T-helper 22 cell (primary cell): ENCODE results near the gene CACNA2D3.
"Not testable (repeated sequence)": the region's sequence is repeated elsewhere in the genome, so short reads cannot be mapped to it uniquely, and the experiment has no call there.

Source experiments
- DNase-seq: peaks from one replicate; pipeline ENCODE4 v3.0.0-alpha.2; 2020; ENCODE audit warnings: low read depth

CACNA2D3 gene

GRCh38 chr3:54965746-54966145 lies 843.4 kb downstream of the CACNA2D3 start:
- no peak for DNase-seq

GRCh38 chr3:54966979-54967378 lies 844.6 kb downstream of the CACNA2D3 start:
- no peak for DNase-seq

DNA sequence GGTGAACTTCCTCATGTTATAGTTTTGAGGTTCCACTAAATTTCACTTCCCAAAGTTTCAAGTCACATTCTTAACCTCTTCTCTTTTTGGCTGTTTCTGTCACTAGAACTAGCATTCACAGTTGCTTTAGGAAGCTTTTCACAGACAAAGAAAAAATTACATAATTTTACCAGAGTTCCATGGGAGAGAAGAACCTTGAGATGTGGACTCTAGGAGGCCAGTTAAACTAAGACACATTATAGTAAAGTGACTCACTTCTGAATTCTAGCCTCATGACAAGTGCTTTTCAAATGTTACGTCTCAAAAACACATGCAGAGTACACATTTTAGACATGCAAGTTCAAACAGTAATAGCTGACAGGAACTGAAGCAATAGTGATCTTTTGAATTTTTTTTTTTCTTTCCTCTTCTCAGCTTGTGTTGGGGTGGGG lies 845.4 kb downstream of the CACNA2D3 start:
- DNase-seq = no peak

GRCh38 chr3:54968546-54969172 lies 846.3 kb downstream of the CACNA2D3 start:
- no peak for DNase-seq

DNA sequence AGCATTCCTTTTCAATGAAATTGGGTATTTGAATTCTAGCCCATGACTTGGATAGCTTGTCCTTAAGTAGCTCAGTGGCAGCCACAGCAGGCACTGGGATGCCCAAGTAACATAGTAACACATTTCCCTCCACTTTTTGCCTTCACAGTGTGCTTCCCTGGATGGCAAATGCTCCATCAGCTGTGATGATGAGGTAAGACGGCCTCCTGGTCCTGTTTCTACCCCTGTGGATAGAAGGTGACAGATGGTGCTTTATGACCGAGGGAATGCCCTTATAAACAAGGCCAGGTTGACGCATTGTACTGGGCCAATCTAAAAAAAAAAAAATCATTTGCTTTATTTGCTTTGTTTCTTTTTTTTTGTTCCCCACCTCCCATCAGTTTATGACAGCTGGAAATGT lies 847.3 kb downstream of the CACNA2D3 start:
- no peak for DNase-seq

- DNase-seq = no peak
These were observed 848.5 kb downstream of the CACNA2D3 start for GRCh38 chr3:54970895-54971294.

- no peak for DNase-seq
These were observed 855.1 kb downstream of the CACNA2D3 start for GRCh38 chr3:54977439-54977838.

DNA sequence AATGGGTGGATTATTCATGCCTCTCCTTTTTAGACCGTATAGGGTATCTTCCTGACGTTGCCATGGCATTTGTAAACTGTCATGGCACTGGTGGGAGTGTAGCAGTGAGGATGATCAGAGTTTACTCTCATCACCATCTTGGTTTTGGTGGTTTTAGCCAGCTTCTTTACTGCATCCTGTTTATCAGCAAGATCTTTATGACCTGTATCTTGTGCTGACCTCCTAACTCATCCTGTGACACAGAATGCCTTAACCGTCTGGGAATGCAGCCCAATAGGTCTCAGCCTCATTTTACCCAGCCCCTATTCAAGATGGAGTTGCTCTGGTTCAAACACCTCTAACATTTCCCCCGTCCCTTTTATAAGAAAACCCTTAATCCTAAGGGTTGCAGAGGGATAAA lies 855.6 kb downstream of the CACNA2D3 start:
- DNase-seq = not testable (repeated sequence)

GRCh38 chr3:54982807-54983206 lies 860.5 kb downstream of the CACNA2D3 start:
- no peak for DNase-seq

- DNase-seq = no peak
These were observed 861.1 kb downstream of the CACNA2D3 start for GRCh38 chr3:54983266-54984099.

GRCh38 chr3:54985856-54986255 lies 863.5 kb downstream of the CACNA2D3 start:
- no peak for DNase-seq

GRCh38 chr3:54986294-54986693 lies 863.9 kb downstream of the CACNA2D3 start:
- DNase-seq = no peak

- DNase-seq = no peak
These were observed 865.4 kb downstream of the CACNA2D3 start for GRCh38 chr3:54987719-54988118.

GRCh38 chr3:54988302-54988837 lies 866.0 kb downstream of the CACNA2D3 start:
- DNase-seq = no peak

- DNase-seq = no peak
These were observed 866.7 kb downstream of the CACNA2D3 start for GRCh38 chr3:54988838-54989630.

DNA sequence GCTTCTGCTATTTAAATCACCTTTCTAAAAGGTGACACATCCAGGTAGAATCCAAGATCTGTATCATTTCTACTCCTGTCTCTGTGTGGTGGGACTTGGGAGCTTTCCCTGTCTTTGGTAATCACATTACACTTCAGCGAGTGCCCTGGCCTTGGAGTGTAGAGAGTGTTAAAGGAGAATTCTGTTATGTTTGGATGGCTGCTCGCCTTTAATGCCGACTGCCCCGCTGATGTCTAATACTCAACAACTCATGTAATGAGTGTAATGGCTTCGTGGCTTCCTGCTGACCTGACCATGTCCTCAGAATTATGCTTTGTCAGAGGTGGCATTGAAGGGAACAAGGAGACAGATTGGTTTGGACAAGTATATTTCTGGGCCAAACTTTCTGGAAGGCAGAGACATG lies 871.8 kb downstream of the CACNA2D3 start:
- DNase-seq = no peak

DNA sequence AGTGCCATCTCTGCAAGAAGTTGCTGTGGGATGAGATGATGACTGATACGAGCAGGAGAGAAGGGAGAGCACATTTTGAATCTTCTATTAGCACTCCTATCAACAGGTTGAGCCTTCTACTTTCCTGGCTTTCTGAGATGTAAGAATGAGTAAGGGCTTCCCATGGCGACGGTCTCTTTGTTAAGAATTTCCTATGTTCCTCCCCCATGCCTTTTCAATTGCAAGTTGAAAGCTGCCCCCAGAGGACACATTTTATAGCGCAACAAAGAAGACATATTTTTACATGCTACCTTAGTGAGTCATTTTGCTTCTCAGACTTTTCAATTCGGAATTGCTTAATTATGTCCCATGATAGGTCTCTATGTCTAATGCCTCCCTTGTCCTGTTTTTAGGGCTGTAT lies 876.8 kb downstream of the CACNA2D3 start:
- no peak for DNase-seq

DNA sequence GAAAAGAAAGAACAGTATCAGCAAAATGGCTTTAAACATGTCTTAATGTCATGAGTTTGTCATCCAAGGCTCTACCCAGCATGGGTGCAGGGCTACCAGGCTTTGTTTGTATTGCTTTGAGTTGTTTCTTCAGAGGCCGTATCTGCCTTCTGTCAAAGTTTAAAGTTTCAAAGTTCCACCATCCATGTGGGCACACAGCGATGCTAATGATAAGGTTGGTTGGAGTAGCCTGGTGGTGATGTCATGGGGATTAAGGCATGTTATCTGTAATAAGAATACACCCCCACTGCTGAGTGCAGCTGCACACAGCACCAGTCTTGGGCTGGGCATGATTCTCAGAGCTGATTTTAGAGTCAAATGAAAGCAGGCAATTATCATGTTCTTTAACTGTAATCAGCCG lies 877.5 kb downstream of the CACNA2D3 start:
- DNase-seq = no peak

- DNase-seq = no peak
These were observed 878.2 kb downstream of the CACNA2D3 start for GRCh38 chr3:55000546-55000945.

DNA sequence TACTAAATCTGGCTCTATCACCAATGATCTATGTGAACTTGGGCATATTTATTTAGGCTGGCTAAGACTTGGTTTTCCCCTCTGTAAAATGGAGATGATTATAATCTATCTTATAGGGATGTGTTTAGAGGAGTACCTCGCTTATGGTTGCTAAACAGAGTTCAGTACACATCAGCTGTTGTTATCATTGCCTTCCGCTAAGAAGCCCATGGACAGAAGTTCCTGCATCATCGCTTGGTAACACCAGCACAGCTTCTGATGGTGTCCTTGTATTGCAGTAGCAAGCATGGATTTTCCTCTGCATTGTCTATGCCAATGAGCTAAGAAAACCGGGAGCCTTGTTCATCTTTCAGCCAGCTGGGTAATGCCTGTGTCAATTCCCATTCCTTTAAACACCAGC lies 878.6 kb downstream of the CACNA2D3 start:
- DNase-seq = no peak

DNA sequence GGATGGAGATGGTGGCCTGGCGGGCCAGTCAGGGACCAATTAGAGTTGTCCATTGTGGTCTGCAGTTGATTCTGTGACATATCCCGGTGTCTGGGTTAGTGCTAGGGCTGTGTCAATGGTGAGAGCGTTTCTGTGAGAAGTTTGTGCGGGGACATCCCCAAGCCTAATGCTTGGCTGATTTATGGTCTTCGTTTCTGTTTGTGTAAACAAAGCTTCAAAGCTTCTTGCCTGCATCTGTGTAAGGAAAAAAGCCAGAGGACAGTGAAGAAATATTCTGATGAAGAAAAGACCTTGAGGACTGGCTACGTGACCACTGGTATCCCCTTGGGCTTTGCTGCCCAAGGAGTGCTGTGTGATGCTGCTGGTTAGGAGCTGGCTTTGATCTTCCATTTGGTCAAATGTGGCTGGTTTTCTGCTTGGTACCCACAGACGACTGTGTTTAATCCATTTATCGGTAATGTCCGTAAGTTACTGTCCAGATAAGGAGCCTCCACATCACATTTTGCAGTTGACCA lies 880.1 kb downstream of the CACNA2D3 start:
- no peak for DNase-seq

- no peak for DNase-seq
These were observed 883.9 kb downstream of the CACNA2D3 start for GRCh38 chr3:55006244-55006676.
